Measurements from ENCODE around the gene ANKRD9.

Gene ANKRD9

DNA sequence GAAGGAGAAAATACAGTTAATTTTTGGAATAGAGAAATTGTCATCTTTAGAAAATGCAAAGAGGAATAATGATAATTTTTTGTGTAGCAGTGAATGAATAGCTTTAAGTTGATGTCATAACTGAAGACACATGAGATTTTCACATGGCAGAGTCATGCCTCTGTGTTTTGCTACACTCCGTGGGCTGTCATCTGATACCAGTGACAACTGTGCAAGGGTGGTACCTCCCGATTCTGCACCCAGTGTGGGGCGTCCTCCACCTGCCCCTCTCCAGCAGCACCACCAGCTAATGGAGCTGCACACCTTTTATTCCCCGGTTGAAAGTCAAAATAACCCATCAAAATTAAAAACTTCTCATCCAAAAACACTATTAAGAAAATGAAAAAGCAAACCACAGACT lies 47.2 kb downstream of the ANKRD9 start:
- ChIA-PET CTCF (interaction anchor here (1.1 to 1.2 kb wide), 3 partner anchors 9 to 31 kb away, joined by 3 read pairs; no protein-coding TSS in a partner anchor), POLR2A (no interaction called here)
- no peak for TF ChIP-seq CTCF (IDR thresholded peaks at IDR 0.05; ENCODE audit: control extremely low read depth, extremely low read depth, low read depth, missing control alignments)
- DNase-seq (ENCODE audit: extremely low spot score) = no peak

DNA sequence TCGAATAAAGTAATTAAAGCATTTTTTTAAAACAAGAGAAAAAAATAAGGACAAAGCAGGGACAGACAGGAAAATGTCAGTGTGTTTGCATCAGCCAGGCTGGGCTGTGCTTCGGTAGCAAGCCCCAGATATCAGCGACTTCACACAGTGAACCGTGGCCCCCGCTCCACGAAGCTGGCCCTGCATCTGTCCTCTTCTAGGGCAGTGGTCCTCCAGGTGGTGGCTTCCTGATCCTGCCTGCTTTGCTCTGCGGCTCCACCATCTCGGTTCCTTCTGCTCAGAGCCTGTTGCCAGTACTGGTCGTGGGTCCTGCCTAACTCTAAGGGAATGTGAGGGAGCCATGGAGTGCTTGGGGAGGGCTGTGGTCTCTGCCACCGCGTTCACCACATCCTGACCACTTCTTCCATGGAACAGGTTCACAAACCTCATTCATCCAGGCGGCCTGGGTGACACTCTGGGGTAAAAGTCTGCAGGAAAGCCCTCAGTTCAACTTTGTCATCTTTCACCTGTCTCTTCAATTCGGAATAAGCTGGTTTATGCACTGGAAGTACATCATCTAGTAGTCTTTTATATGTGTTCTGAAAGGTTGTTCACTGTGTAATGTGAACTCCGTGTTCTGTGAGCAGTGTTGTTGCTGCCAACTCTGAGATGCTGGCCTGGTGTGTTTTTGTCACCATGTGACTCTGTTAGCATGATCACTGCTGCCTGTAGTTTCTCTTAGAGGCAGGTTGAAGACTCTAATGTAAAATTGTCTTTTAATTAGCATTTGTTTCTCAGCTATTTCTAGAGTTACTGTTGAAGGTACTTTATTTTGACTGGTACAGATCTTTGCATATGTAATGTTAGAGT lies 47.9 kb downstream of the ANKRD9 start:
- CTCF ChIA-PET = interaction anchor here (1.1 to 1.2 kb wide), 3 partner anchors 10 to 30 kb away, joined by 3 read pairs; no protein-coding TSS in a partner anchor
- no peak for DNase-seq (ENCODE audit: extremely low spot score)
- TF ChIP-seq CTCF (IDR thresholded peaks at IDR 0.05; ENCODE audit: control extremely low read depth, extremely low read depth, low read depth, missing control alignments) = no peak
- POLR2A ChIA-PET = no interaction called here

GRCh38 chr14:102457509-102457908 lies 52.1 kb downstream of the ANKRD9 start:
- POLR2A ChIA-PET = no interaction called here
- CTCF ChIA-PET = interaction anchor here (1.3 to 1.8 kb wide), 3 partner anchors 19 to 67 kb away, joined by 3 to 7 read pairs (median 3); no protein-coding TSS in a partner anchor
- TF ChIP-seq CTCF (IDR thresholded peaks at IDR 0.05; ENCODE audit: control extremely low read depth, extremely low read depth, low read depth, missing control alignments) = no peak
- no peak for DNase-seq (ENCODE audit: extremely low spot score)

DNA sequence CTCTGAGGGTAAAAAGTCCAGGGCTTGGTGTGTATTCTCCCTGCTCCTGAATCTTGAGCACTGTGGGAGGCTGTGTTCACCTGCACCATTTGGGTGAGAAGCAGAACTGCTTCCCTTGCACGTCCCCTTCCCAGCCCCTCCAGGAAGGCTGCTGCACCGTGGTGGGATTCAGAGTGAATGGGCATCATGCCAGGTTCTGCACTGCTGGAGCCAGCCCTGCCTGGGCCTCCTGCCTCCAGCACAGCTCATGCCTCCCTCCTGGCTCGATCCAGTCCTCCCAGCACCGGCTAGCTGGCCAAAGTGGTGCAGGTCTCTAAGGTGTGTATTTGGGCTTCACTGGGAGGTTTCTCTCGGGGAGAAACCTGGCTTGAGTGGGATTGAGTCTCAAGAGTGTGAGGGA lies 54.9 kb downstream of the ANKRD9 start:
- no peak for DNase-seq (ENCODE audit: extremely low spot score)
- POLR2A ChIA-PET = no interaction called here
- TF ChIP-seq CTCF (IDR thresholded peaks at IDR 0.05; ENCODE audit: control extremely low read depth, extremely low read depth, low read depth, missing control alignments) = no peak
- CTCF ChIA-PET = interaction anchor here (1.0 to 1.3 kb wide), 2 partner anchors 25 to 70 kb away, joined by 3 read pairs; no protein-coding TSS in a partner anchor

- ChIA-PET CTCF (interaction anchor here (6.7 kb wide), 1 partner anchor 15 kb away, joined by 39 read pairs; no protein-coding TSS in a partner anchor), POLR2A (no interaction called here)
- TF ChIP-seq CTCF (IDR thresholded peaks at IDR 0.05; ENCODE audit: control extremely low read depth, extremely low read depth, low read depth, missing control alignments) = no peak
- no peak for DNase-seq (ENCODE audit: extremely low spot score)
These were observed 57.3 kb downstream of the ANKRD9 start for GRCh38 chr14:102452302-102452701.

Measured in GM10248 (cell line).